Astrocyte of the spinal cord (primary cell): ENCODE results near the gene SHC4.

Experiments used
- DNase-seq: peaks from one replicate; pipeline ENCODE4 v3.0.0; 2011; ENCODE audit warnings: low read depth, low spot score
- H3K4me3 ChIP-seq: 2 replicates; pipeline ENCODE4 v1.5.1; 2011; ENCODE audit warnings: low read depth, mild to moderate bottlenecking, low read length, moderate library complexity
- in situ Hi-C: cut with HindIII; loops from 2 replicates; pipeline ENCODE4 v1.10.0; 2017; ENCODE audit warnings: low sequenced_read_pairs
- TF ChIP-seq, protein P1 (sequence below): IDR thresholded peaks from 2 replicates; pipeline ENCODE4 v1.5.1; 2012; ENCODE audit warnings: low read depth, mild to moderate bottlenecking, low read length, inconsistent platforms

SHC4 gene

DNA sequence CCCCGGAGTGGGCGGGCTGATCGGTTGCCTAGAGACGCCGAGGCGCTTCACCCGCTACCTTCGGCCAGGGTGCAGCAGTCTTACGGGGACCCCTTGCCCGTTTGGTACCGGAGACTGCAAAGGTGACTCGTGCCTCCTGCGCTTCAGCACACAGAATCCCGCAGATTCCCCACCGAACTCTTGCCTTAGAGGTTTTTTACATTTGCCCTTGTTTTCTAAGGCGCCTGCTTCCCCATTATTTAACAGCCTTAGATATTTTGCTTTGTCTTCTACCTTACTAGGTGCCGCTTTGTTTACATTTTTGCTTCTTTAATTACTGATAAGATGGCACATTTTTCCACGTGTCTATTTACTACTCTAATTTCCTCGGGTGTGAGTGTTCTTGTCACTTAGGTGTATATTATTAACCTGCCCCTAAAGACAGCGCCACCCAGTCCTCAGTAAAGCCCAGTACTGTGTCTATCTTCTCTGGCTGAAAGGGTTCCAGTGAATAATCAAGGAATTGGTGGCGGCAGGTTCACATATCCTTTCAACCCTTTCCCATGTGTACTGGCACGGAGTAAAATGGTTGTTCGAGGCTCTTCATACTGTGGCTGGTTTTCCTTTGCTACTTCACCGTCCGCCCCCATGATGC, 152.3 kb downstream of the SHC4 start:
- no peak for DNase-seq
- TF ChIP-seq, protein P1, sequence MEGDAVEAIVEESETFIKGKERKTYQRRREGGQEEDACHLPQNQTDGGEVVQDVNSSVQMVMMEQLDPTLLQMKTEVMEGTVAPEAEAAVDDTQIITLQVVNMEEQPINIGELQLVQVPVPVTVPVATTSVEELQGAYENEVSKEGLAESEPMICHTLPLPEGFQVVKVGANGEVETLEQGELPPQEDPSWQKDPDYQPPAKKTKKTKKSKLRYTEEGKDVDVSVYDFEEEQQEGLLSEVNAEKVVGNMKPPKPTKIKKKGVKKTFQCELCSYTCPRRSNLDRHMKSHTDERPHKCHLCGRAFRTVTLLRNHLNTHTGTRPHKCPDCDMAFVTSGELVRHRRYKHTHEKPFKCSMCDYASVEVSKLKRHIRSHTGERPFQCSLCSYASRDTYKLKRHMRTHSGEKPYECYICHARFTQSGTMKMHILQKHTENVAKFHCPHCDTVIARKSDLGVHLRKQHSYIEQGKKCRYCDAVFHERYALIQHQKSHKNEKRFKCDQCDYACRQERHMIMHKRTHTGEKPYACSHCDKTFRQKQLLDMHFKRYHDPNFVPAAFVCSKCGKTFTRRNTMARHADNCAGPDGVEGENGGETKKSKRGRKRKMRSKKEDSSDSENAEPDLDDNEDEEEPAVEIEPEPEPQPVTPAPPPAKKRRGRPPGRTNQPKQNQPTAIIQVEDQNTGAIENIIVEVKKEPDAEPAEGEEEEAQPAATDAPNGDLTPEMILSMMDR = peak; percentile 17
- in situ Hi-C loops = no loop called here
- peak overlapping the region; percentile 99 for H3K4me3 ChIP-seq

DNA sequence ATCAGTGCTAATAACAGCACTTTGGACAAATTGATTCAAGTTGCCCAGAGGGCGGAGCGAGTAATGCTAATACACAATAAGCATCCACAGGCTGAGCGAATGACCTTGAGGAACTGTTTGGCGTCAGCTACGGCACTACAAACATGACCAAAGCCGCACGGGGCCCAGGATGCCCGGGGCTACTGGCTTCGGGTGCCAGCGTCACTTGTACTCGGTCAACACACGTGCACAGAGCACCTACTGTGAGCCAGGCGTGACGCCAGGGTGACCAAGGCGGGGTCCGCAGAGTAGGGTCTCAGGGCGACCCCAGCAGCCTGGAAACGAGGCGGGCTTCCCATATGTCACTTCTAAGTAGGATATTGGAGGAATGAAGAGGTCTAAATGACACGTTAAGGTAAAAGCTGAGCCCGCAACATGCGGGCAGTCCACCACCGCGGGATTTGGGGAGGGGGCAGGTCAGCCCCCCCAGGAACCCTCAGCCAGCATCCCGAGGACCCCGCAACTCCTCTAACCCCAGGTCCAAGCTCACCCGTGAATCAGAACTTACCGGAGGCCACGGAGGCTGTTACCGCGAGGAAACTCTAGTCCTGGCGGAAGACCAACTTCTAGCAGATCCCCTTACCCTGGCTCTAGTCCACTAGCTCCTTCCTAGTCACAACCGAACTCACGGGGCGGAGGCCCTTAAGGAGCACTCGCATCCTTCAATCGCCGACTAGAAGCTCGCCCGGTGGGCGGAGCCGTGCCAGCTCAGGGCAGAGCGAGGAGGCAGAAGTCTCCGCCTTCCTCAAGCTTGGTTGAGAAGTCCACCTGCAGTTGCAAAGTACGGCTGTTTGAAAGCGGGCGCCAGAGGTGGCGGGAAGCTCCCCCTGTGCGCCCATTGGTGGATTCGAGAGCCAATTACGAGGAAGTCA, 153.1 kb downstream of the SHC4 start, which contains the start of gene CEP152:
CEP152 (minus strand) TSS at position 656 of the 911 bp plus-strand sequence. CDS start 5,420 bp downstream, outside the sequence.
- peak within 1 kb of the TSS; percentile 99 for H3K4me3 ChIP-seq
- TF ChIP-seq, protein P1 = no peak
- in situ Hi-C loops = no loop called here
- peak; percentile 100 for DNase-seq

DNA sequence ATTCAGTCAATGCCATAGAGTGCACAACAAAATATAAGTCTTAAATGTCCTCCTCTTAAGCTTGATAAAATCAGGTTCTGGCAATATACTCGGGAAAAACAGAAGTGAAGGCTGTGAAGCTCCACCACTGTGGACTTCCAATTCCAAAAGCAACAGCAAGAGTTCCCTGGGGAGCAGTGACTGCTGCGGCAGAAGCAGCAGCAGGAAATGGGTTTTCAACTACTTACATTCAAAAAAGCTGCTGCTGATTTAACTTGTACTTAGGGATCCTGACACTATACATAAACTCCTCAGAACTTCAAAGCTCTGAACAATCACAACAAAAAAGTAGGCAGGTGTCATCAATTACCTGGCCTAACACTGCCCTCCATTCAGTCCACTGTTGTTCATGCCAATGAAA, 157.6 kb downstream of the SHC4 start:
- H3K4me3 ChIP-seq = no peak overlapping the region
- TF ChIP-seq, protein P1 = no peak
- peak; percentile 53 for DNase-seq
- in situ Hi-C loops = no loop called here

DNA sequence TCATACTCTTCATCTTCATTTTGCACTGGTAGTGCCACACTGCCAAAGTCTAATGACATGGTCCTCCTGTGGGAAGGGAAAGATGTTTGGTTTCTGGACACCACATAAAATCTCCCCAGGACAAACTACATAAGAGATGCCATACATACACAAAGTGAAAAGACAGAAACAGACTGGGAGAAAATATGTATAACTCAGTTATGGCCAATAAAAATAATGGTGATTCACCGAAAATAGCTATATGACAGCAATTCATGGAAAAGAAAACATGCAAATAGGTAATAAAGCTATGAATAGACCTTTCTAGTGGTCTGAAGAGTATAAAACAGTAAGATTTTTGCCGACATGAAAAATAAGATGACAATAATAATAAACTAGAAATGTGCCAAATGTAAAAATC, 158.1 kb downstream of the SHC4 start:
- in situ Hi-C loops = no loop called here
- TF ChIP-seq, protein P1 = no peak
- DNase-seq = no peak
- H3K4me3 ChIP-seq = no peak overlapping the region

DNA sequence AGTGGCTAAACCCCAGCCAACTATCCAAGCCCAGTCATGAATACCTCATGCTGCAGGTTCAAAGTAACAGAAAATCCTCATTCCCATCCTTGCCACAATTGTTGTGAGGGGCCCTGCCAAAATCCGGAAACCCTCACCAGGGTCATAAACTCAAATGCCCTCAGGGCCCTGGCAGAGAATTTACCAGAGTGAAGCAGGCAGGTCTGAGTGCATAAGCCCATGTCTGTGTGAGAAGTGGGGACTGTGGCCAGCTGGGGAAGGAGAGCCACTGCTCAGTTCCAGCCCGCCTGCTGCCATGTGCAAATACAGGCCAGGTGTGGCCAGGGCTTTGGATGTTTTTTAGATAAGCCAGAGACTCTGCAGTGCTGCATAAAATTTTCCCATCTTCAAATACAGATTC, 159.8 kb downstream of the SHC4 start:
- TF ChIP-seq, protein P1 = no peak
- no peak overlapping the region for H3K4me3 ChIP-seq
- in situ Hi-C loops = no loop called here
- DNase-seq = no peak

DNA sequence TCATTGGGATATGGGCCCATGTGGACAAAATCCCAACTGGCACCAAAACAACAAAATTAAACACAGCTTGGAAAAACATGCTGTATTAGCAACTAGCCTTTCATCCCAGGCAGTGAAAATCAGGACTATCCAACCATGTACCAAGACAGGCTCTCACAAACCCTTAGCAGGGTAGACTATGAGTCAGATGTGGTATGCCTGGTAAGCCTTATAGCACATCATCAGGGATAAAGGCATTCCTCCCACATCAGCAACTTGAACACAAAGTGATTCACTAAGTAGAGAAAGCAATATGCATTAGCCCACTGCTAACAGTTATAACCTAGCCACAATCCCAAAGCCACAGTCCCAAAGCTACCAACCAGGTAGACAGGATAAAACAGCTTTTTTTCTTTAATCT, 160.9 kb downstream of the SHC4 start:
- in situ Hi-C loops = no loop called here
- peak; percentile 94 for DNase-seq

More for the DNA sequence above, 160.9 kb downstream of the SHC4 start:
- TF ChIP-seq, protein P1 = no peak
- no peak overlapping the region for H3K4me3 ChIP-seq
